HG03175 (cell line): ENCODE data around the gene FOXN3.
"Not testable (repeated sequence)": the region's sequence is repeated elsewhere in the genome, so short reads cannot be mapped to it uniquely, and the experiment has no call there.

Source experiments
- ATAC-seq: cut with Tn5 transposase; IDR thresholded peaks from one replicate; pipeline ENCODE4 v1.9.1; 2021; ENCODE audit warnings: mild to moderate bottlenecking, moderate library complexity; ENCODE audit not compliant: unreplicated experiment

The FOXN3 gene

GRCh38 chr14:89209558-89209957 is 207.5 kb downstream of the FOXN3 start:
- no peak for ATAC-seq

GRCh38 chr14:89207925-89208328 is 209.1 kb downstream of the FOXN3 start:
- no peak for ATAC-seq

GRCh38 chr14:89206389-89207031 is 210.5 kb downstream of the FOXN3 start:
- ATAC-seq, result no peak

- no peak for ATAC-seq
Measured at GRCh38 chr14:89205137-89205740, 211.8 kb downstream of the FOXN3 start.

- ATAC-seq, result no peak
Measured at GRCh38 chr14:89202413-89203190, 214.4 kb downstream of the FOXN3 start.

GRCh38 chr14:89201645-89202044 is 215.4 kb downstream of the FOXN3 start:
- ATAC-seq, result no peak

GRCh38 chr14:89199357-89199756 is 217.7 kb downstream of the FOXN3 start:
- ATAC-seq, result not testable (repeated sequence)

- no peak for ATAC-seq
Measured at GRCh38 chr14:89198544-89199329, 218.3 kb downstream of the FOXN3 start.

- ATAC-seq, result no peak
Measured at GRCh38 chr14:89197623-89198022, 219.4 kb downstream of the FOXN3 start.

- no peak for ATAC-seq
Measured at GRCh38 chr14:89196545-89196944, 220.5 kb downstream of the FOXN3 start.

- ATAC-seq, result no peak
Measured at GRCh38 chr14:89194376-89194775, 222.7 kb downstream of the FOXN3 start.

GRCh38 chr14:89190765-89191513 is 226.1 kb downstream of the FOXN3 start:
- ATAC-seq, result no peak

- no peak for ATAC-seq
Measured at GRCh38 chr14:89188492-89188891, 228.5 kb downstream of the FOXN3 start.

- ATAC-seq, result no peak
Measured at GRCh38 chr14:89187501-89187900, 229.5 kb downstream of the FOXN3 start.

- no peak for ATAC-seq
Measured at GRCh38 chr14:89186856-89187376, 230.1 kb downstream of the FOXN3 start.

- ATAC-seq, result no peak
Measured at GRCh38 chr14:89185919-89186855, 230.8 kb downstream of the FOXN3 start.

GRCh38 chr14:89184952-89185351 is 232.1 kb downstream of the FOXN3 start:
- ATAC-seq, result no peak

- ATAC-seq, result no peak
Measured at GRCh38 chr14:89182326-89182725, 234.7 kb downstream of the FOXN3 start.

GRCh38 chr14:89180546-89180945 is 236.5 kb downstream of the FOXN3 start:
- ATAC-seq, result no peak
